Tibial nerve (tissue), 4 donors: ENCODE results near the gene CRNN. TPM values are rescaled to one million over a fixed set of nuclear protein-coding genes. Genes with fewer than 3 reads are reported as not detected.

Source experiments
- DNase-seq, 2 donors: peaks; one replicate each; pipeline ENCODE4 v3.0.0-alpha.2; 2019; ENCODE audit warnings: low spot score in 2 of 2
- H3K27ac ChIP-seq, 4 donors: fragments of 200-600 bp; sonication (generic) in 3 of 4; one replicate each; pipeline ENCODE4 v1.5.1; 2017 to 2019; ENCODE audit warnings: mild to moderate bottlenecking in 1 of 4
- H3K27me3 ChIP-seq, 2 donors: fragments of 200-600 bp; sonication (generic) in 1 of 2; one replicate each; pipeline versions ENCODE4 v1.5.1 to v1.6.0; 2017 to 2019
- H3K36me3 ChIP-seq, 3 donors: fragments of 200-600 bp; sonication (generic); one replicate each; pipeline ENCODE4 v1.5.1; 2018 to 2019
- H3K4me1 ChIP-seq, 4 donors: fragments of 200-600 bp; sonication (generic) in 3 of 4; one replicate each; pipeline ENCODE4 v1.5.1; 2017 to 2019
- H3K4me3 ChIP-seq, 4 donors: fragments of 200-600 bp; sonication (generic) in 3 of 4; one replicate each; pipeline ENCODE4 v1.5.1; 2017 to 2019; ENCODE audit warnings: mild to moderate bottlenecking in 1 of 4, moderate library complexity in 1 of 4
- H3K9me3 ChIP-seq, 4 donors: fragments of 200-600 bp; sonication (generic) in 3 of 4; one replicate each; pipeline ENCODE4 v1.5.1; 2017 to 2019
- EP300 ChIP-seq, 2 donors: sonication (generic); formaldehyde crosslinking; IDR thresholded peaks; one replicate each; pipeline ENCODE4 v1.6.1; 2017; ENCODE audit warnings: antibody characterized with exemption in 2 of 2, mild to moderate bottlenecking in 1 of 2
- POLR2A ChIP-seq, 2 donors: fragments of 450-650 bp; IDR thresholded peaks; one replicate each; pipeline ENCODE4 v1.6.1; 2017; ENCODE audit warnings: antibody characterized with exemption in 2 of 2, mild to moderate bottlenecking in 2 of 2, moderate library complexity in 2 of 2
- WGBS, 2 donors: methylation state at CpG; one replicate each; pipeline ENCODE4 v1.1.5; 2018; 5-methylcytosine and 5-hydroxymethylcytosine counted together
- total RNA-seq, 4 donors: library from RNA; depleted of rRNA; stranded (reverse); fragments of >200 nt; gene quantifications; one replicate each; pipeline ENCODE4 v1.1.0, GENCODE V29; 2016
- TF ChIP-seq, protein P1 (sequence below), 5 experiments: fragments of 200-600 bp in 3 of 5; fragments of 450-650 bp in 2 of 5; sonication (generic) in 3 of 5; IDR thresholded peaks; one replicate each; pipeline ENCODE4 v1.5.1; 2016 to 2019; ENCODE audit warnings: antibody characterized with exemption in 5 of 5, mild to moderate bottlenecking in 3 of 5, moderate library complexity in 2 of 5

The CRNN gene
- total RNA-seq, 4 donors from 2014 or later, result not detected

- Histone ChIP-seq H3K9me3 (no peaks in the 10 kb centered on the region), H3K4me3 (no peak overlapping the region), H3K4me1 (peaks cover 0 to under 1% (median 0%) of the 10 kb centered on the region in 4 donors), H3K27me3 (no peaks in the 10 kb centered on the region), H3K27ac (no peak overlapping the region), H3K36me3 (no peaks in the 10 kb centered on the region)
- no peak for DNase-seq
- TF ChIP-seq, protein P1, sequence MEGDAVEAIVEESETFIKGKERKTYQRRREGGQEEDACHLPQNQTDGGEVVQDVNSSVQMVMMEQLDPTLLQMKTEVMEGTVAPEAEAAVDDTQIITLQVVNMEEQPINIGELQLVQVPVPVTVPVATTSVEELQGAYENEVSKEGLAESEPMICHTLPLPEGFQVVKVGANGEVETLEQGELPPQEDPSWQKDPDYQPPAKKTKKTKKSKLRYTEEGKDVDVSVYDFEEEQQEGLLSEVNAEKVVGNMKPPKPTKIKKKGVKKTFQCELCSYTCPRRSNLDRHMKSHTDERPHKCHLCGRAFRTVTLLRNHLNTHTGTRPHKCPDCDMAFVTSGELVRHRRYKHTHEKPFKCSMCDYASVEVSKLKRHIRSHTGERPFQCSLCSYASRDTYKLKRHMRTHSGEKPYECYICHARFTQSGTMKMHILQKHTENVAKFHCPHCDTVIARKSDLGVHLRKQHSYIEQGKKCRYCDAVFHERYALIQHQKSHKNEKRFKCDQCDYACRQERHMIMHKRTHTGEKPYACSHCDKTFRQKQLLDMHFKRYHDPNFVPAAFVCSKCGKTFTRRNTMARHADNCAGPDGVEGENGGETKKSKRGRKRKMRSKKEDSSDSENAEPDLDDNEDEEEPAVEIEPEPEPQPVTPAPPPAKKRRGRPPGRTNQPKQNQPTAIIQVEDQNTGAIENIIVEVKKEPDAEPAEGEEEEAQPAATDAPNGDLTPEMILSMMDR (IDR thresholded peaks at IDR 0.05), result no peak
- TF ChIP-seq EP300 (IDR thresholded peaks at IDR 0.05) (no peak), POLR2A (IDR thresholded peaks at IDR 0.05) (no peak)
- 83 to 85% methylated on average over 5 of the region's 5 CpGs for WGBS, 2 donors
Observed at GRCh38 chr1:152448496-152448895, 34.4 kb upstream of the CRNN start.

DNA sequence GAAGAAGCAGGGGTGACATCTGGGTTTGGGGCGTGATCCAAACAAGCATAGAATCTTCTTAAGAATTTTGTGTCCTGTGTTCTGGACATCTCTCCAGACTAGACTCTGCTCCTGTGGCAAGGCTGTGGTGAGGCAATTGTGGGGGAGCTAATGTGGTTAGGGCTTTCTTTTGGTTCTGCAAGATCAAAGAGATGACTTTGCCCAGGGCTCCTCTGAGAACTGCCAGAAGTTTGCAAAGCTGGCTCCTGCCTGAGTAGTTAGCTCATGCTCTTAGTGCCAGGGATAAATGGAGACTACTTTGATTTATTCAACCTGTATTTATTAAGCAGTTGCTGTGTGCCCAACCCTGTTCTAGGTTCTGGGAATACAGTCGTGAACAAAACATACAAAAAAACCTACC is 34.0 kb upstream of the CRNN start:
- H3K27ac ChIP-seq, result no peak overlapping the region
- TF ChIP-seq POLR2A (IDR thresholded peaks at IDR 0.05) (no peak), EP300 (IDR thresholded peaks at IDR 0.05) (no peak)
- TF ChIP-seq, protein P1 (IDR thresholded peaks at IDR 0.05), result no peak
- H3K27me3 ChIP-seq, result no peaks in the 10 kb centered on the region
- no peak overlapping the region for H3K4me3 ChIP-seq
- no peak for DNase-seq
- no peaks in the 10 kb centered on the region for H3K36me3 ChIP-seq
- WGBS, 2 donors, result 60 to 71% methylated on average over 2 of the region's 2 CpGs
- H3K4me1 ChIP-seq, result peaks cover 0 to 5% (median 2%) of the 10 kb centered on the region in 4 donors
- H3K9me3 ChIP-seq, result no peaks in the 10 kb centered on the region

GRCh38 chr1:152447484-152447883 is 33.4 kb upstream of the CRNN start:
- TF ChIP-seq POLR2A (IDR thresholded peaks at IDR 0.05) (no peak), EP300 (IDR thresholded peaks at IDR 0.05) (no peak)
- TF ChIP-seq, protein P1 (IDR thresholded peaks at IDR 0.05), result no peak
- no peak for DNase-seq
- no peaks in the 10 kb centered on the region for H3K27me3 ChIP-seq
- H3K27ac ChIP-seq, result no peak overlapping the region
- no peaks in the 10 kb centered on the region for H3K36me3 ChIP-seq
- 53 to 56% methylated on average over 4 of the region's 4 CpGs for WGBS, 2 donors
- H3K9me3 ChIP-seq, result no peaks in the 10 kb centered on the region
- H3K4me3 ChIP-seq, result no peak overlapping the region
- H3K4me1 ChIP-seq, result peaks cover 0 to 11% (median 5%) of the 10 kb centered on the region in 4 donors

DNA sequence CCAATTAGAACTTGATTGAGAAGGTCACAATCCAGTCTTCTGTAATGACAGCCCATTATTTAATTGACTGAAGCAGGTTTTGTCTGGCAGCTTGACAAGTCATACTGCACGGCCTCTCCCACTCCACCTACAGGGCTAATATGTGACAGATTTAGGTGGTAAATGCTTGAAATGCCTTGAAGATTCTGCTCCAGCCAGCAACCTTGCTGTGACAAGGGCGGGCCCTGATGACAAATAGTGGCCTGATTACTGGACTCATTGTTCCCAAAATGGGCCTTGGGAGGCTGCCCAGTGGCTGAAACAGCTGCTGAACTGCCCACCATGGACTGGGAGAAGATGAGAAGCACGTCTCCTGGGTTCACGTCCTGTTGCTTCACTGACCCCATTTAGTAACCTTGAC is 30.0 kb upstream of the CRNN start:
- Histone ChIP-seq H3K4me3 (no peak overlapping the region), H3K27me3 (no peaks in the 10 kb centered on the region), H3K4me1 (peaks cover 0 to 28% (median 7%) of the 10 kb centered on the region in 4 donors), H3K27ac (no peak overlapping the region), H3K9me3 (no peaks in the 10 kb centered on the region), H3K36me3 (no peaks in the 10 kb centered on the region)
- 37 to 44% methylated on average over 4 of the region's 4 CpGs for WGBS, 2 donors
- TF ChIP-seq, protein P1 (IDR thresholded peaks at IDR 0.05), result no peak
- TF ChIP-seq EP300 (IDR thresholded peaks at IDR 0.05) (no peak), POLR2A (IDR thresholded peaks at IDR 0.05) (no peak)
- DNase-seq, result peak in 1 of 2 donors; percentile 48

- Histone ChIP-seq H3K4me3 (no peak overlapping the region), H3K9me3 (no peaks in the 10 kb centered on the region), H3K27me3 (no peaks in the 10 kb centered on the region), H3K27ac (peak overlapping the region in 2 of 4 donors; percentile 38 to 60), H3K4me1 (peaks cover 0 to 28% (median 7%) of the 10 kb centered on the region in 4 donors), H3K36me3 (no peaks in the 10 kb centered on the region)
- DNase-seq, result no peak
- TF ChIP-seq EP300 (IDR thresholded peaks at IDR 0.05) (no peak), POLR2A (IDR thresholded peaks at IDR 0.05) (no peak)
- TF ChIP-seq, protein P1 (IDR thresholded peaks at IDR 0.05), result no peak
- 19 to 23% methylated on average over 3 of the region's 3 CpGs for WGBS, 2 donors
Observed at GRCh38 chr1:152442765-152443164, 28.7 kb upstream of the CRNN start.
